HL-60 (cell line): Measurements from ENCODE around the gene CEP350.

Experiments
- CTCF ChIP-seq: IDR thresholded peaks from one replicate; pipeline ENCODE4 v1.5.1; 2011; ENCODE audit warnings: low read length, control low read depth, inconsistent platforms; ENCODE audit not compliant: insufficient read depth
- POLR2AphosphoS5 ChIP-seq: IDR thresholded peaks from 2 replicates; pipeline ENCODE4 v1.6.1; 2012; ENCODE audit warnings: low read depth

GRCh38 chr1:180114396-180114945, 159.9 kb downstream of the CEP350 start:
- no peak for TF ChIP-seq CTCF
- no peak for TF ChIP-seq POLR2AphosphoS5
